Activated CD4-positive, alpha-beta T cell treated with anti-CD3 and anti-CD28 coated beads, Interleukin-2, amount 50 U/mL, for 1 hour (primary cell): ENCODE results near the gene PWP2.

ENCODE experiments used
- DNase-seq: peaks from one replicate; pipeline ENCODE4 v3.0.0-alpha.2; 2020

Gene PWP2

DNA sequence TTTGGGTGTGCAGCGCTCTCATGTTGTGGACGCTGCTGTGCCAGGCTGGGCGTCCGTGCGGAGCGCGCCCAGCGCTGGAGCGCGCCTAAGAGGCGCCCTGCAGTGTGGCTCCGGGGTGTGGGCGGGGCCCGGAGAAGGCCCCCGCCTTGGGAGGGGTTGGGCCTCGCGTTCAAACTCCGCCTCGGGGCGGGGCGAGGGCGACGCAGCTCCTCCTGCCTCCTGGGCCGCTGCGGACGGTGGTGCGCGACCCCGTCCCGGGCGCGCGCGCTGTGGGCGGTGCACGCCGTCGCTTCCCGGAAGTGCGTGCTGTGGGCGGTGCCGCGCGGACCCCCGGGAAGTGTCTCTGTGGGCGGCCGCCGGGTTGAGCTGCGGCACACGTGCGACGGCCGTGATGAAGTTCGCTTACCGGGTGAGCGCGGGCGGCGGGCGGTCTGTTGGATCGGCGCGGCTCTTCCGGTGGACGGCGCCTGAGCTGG lies at the start of gene PWP2:
PWP2 (plus strand) TSS at position 374 of the 476 bp plus-strand sequence; CDS start at position 392, 18 bp downstream.
- DNase-seq = peak; percentile 35

DNA sequence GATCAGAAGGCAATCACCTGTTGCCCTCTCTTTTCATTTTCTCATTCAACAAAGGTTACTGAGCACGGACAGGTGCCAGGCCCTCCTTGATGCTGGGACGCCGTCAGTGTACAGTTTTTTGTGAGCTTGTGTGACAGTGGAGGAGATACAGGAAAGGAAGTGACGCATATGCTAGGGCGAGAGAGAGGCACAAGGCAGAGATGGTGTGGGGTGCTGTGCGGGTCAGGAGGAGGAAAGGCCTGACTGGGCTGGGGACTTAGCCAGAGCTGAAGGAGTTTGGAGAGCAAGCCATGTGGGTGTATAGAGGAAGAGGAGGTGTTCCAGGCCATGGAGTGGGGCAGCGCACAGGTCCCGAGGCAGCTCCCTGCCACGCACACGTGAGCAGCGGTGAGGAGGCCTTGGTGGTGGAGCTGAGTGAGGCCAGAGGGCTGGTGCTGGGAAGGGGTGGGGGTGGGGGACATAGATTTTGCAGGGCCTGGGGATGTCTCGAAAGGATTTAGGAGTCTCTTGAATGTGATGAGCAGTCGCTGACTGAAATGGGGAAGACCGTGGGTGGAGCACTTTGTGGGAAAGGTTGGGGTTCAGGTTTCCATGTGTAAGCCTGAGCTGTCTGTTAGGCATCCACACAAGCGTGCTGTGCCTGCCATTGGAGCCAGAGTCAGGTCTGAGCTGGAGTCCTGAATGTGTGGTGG lies 49.1 kb upstream of the PWP2 start:
- DNase-seq = peak; percentile 29

DNA sequence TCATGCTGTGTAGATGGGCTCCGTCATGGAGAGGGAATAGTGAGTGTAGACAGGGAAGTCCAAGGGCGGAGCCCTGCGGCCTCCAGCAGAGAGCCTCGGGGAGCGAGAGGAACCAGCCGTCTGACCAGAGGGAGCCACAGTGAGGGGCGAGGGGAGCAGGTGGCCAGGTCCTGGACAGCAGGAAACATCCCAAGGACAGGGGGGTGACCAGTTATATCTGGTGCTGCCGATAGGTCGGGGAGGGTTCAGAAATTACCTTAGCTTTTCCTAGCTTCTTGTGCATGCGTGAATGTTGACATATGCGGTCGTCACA lies 48.6 kb upstream of the PWP2 start:
- DNase-seq = no peak

DNA sequence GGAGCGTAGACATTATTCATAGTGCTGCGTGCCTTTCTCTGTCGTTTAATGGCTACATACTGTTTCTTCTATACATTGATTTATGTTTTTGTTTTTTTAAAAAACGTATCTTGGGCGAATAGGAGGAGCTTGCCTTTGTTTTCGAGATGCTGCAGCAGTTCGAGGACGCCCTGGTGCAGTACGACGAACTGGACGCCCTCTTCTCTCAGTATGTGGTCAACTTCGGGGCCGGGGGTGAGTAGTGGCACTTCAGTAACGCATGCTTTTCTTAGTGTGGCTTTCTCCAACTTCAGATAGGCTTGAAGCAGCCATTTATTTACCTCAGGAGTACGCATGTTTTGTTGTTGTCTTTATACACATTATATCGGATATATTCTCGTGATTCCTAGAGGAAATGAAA lies 48.2 kb upstream of the PWP2 start:
- no peak for DNase-seq

DNA sequence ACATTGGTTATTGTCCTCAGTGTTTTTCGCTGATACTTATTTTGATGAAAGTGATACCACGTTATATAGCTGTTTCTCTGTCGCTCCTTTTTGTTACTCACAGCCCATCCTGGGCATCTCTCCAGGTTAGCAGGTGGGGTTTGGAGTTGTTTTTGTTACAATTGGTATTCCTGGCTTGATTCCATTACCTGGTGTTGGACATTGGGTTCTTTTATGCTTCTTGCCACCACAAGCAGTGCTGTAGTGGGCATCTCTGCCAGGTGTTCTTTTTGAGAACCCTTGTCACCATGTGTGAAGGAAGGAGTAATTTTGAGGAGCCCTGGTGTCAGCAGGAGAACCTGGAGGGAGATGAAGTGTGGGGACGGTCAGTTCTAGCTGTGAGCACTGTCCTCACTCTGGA lies 47.5 kb upstream of the PWP2 start:
- DNase-seq = no peak

DNA sequence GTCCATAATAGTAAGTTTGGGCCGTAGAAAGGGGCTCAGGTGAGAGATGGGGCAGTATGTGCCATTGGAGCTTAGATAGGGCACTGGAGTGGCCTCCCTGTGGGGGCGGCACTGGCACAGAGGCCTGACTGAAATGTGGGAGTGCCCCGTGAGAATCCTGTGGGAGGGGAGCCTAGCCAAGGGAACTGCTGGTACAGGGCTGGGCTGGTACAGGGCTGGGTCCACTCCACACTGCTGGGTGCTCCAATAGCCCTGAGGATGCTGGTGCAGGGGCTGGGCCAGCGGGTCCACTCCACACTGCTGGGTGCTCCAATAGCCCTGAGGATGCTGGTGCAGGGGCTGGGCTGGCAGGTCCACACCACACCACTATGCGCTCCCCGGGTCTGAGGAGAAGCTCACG lies 44.8 kb upstream of the PWP2 start:
- no peak for DNase-seq

DNA sequence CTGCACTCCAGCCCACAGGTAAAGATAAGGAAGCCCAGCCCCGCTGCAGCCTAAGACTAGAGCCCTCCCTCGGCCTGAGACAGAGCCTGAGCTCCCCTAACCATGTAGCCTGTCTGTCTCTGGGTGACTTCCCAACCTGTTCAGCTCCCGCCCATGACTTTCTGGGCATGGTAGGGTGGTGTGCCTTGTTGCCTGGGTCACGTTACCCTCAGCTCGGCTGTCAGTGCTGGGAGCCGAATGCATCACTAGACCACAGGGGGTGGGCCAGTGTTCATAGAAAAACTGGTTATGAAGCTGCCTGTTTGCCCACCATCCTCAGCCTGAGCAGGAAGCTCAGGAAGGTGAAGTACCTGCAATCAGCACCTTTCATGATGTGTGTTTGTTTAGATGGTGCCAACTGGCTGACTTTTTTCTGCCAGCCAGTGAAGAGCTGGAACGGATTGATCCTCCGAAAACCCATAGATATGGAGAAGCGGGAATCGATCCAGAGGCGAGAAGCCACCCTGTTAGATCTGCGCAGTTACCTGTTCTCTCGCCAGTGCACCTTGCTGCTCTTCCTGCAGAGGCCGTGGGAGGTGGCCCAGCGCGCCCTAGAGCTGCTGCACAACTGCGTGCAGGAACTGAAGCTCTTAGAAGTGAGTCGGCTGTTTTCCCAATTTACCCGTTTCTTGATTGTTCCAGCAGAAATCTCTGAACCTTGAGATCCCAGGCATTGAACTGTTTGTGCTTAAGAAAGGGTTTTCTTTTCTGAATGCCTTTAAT lies 43.9 kb upstream of the PWP2 start:
- no peak for DNase-seq

DNA sequence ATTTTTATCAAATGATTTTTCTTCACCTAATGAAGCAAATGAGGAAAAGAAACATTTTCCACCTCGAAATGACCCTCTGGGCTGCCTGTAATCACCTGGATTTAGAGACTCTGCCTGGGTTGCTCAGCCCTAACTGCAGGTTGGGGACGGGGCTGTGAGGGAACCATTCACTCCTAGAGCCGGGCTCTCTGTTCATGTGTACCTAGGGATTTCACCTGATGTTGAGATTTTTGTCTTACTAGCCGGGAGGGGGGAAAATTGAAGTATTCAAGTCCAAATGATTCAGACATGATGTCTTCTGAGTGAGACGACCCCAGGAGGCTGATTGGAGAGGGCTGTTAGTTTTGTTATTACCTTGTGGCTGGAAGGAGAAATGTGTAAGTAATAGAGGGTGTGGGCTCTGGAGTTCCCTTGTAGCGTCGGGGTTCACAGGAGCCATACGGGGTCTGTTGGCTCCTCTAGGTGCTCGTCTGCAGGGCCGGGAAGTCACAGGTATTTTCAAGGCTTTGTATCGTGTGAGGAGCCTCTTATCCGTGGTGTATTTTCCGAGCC lies 42.3 kb upstream of the PWP2 start:
- no peak for DNase-seq

DNA sequence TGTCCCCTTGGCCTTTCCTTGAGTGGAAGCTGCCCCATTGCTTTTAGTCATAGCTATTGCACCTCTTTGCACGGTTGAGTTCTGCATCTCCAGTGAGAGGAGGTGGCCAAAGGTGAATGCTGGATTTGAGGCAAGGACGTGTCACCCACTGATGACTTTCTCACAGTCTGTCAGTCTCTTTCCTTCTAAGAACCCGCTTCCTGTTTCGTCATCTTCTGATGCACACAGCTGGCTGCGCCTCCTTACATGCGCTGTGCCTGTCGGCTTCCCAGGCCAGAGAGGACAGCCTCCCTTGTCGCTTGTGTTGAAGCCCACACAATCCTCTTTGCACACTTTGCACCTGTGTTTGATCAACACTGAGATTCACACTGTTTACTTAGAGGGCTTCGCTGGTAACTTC lies 41.8 kb upstream of the PWP2 start:
- DNase-seq = peak; percentile 77

DNA sequence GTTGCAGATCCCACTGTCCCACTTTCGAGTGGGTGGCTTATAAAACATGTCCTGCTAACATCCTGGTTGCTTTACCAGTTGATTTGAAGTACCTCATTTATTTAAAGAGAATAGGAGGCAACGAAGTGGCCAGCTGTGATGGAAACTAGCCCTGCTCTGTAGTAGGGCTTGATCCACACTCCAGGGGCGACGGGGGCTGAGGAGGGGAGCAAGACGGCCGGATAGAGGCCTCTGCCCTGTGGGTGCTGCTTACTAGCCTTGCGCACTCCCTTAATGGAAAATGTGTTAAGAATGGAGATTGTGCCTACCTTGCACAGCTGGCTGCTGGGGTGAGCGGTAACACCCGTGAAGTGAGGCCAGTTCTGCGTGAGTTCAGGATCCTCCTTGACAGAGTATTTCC lies 41.1 kb upstream of the PWP2 start:
- DNase-seq = no peak

DNA sequence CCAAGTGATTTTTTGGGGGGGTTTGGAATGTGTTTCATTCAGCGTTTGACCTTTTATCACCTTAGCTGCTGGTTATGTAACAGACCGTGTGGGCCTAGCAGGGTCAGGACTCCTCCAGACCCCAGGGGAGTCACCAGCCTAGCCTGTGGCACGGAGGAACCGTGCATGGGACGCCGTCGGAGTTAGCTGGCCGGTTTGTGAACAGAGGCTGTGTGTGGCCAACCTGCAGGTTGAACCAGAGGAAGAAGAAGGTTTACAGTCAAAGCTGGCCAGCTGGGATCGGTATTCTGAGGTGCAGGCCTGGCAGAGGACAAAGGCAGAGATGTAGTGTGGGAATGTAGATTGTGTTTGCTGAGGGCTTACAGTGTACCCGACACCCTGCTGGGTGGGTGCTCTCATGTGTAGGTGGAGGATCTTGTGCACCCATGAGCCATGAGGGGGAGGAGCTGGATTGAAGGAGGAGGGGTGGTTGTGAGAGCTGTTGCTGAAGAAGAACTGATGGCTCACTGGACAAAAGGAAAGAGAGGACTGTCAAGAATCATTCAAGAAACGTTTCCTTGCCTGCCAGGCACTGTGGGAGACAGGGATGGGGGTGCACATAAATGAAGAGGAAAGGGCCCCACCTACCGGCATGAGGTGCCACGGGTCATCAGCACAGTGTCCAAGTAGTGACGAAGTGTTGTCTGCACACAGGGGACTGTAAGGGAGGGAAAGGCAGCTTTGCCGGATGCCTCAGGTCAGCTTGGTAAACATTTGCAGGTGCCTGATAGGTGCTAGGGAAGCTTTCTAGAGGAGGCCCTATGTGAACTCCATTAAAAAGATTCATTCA lies 40.0 kb upstream of the PWP2 start:
- no peak for DNase-seq

DNA sequence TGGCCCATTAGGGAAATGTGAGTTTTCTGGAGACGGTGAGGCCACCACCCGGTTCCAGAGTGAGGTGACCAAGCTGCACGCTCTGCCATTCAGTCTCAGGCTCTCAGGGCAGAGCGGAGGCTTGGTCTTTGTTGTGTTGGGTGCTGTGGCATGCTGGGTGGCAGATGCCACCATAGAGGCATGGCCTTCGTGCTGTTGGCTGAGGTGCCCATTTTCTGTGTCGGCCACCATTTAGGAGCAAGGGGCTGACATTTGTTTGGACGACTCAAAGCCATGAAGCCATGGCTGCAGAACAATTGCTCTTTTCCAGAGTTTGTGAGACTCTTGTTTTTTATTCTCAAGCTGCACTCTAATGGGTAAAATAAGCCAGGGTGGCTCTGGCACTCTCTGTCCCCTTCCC lies 36.8 kb upstream of the PWP2 start:
- DNase-seq = no peak

DNA sequence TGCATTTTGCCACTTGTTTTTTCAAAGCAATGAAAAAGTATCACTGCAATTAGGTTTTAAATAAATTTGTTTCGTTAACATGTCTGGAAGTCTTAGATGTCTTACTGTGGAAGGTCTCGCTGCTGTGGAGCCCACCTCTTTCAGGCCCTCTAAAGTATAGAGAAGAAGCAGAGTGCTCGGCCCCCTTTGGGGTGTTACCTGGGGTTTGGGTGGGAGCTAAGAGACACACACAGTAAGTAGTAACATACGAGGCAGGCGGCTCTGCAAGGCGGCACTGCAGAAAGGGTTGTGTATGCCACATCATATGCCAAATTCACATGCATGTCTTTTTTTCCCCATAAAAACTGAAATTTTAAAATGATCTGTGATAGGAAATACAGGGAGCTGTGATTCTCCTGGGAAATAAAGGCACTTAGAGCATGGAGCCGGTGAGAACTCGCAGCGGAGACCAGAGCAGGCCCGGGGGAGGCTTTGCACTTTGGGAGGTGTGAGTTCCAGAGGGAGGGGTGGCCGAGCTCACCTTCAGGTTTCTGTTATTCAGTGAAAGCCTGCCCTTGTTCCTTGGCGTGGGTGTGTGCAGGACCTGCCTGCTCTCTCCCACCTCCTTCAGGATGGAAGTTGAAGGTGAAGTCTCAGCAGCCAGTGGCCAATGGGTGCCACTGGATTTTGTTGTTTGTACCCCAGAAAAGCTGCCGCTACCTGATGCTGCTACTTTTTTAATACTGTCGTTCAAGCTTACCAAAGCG lies 35.7 kb upstream of the PWP2 start:
- DNase-seq = no peak

DNA sequence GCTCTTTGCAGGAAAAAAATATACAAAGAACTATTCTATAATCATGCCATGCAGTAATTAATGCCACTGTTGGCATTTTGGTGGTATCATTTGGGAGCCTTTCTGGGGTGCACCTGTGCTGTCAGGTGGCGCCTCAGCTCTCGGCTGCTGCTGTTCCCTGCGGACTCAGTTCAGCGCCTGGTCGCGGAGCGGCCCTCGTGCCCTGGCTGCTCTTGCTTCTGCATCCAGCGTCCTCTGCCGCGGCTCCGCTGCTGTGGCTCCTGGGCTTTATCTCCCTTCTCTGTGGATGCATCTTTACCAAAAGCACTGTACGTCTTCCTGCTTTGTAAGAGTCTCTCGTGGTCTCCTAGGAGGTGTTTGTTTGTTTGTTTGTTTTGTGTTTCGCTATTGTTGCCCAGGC lies 35.1 kb upstream of the PWP2 start:
- DNase-seq = no peak

DNA sequence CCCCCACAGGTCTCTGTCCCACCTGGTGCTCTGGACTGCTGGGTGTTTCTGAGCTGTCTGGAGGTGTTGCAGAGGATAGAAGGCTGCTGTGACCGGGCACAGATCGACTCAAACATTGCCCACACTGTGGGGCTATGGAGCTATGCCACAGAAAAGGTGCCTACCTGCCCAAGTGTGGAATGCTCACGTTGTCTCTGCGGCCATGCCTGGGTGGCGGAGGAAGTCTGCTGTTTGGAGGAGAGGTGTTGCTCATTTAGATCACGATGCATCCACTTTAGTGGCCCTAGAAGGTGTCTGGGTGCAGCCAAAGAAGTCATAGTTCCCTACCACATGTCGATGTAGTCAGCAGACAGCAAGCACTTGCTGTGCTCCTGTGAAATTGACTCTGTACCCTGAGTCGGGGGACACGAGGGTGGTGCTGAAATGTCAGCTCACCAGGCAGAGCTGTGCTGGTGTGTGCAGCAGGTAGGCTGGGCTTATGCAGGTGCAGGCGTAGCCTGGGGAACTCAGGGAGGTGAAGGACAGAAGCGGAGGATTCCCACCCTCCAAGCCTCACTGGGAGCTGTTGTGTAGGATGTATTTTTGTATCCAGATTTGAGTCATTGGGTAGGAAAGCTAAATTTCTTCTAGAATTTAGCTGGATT lies 32.8 kb upstream of the PWP2 start:
- DNase-seq = no peak

DNA sequence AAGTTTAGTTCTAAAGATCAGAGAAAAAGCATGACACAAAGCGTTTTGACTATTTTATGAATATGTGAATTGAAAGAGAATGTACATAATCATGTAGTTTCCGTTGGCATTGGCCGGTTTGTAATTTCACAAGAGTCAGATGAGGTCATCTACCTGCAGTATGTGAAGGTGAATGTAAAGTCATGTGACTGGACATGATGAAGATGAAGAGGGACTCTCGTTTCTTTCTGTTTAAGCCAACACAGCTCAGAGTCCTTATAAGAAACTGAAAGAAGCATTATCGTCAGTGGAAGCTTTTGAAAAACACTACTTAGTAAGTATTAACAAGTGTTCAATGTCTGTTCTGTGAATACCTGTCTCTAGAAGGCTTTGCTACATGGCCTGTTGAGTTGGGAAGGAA lies 30.9 kb upstream of the PWP2 start:
- DNase-seq = no peak

DNA sequence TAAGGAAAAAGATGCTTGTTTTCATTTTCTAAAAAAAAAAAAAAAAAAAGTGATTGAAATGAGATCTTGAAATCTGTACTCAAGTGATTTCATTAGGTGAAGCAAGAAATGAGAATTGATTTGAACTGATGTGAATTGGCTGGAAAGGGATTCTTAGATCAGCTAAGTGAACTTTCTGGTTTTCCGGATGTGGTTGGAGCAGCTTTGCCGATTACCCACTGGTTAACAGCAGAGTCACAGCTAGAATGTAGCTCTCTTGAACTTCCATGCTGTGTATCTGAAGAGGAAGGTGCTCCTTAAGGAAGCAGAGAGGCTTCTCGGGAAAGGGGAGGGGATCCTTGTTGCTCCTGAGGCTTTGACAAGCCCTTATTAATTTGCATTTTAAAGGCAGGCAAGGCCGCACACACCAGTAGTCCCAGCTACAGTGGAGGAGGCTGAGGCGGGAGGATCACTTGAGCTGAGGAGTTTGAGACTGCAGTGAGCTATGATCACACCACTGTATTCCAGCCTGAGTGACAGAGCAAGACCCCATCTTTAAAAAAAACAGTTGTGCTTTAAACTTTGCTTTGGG lies 28.7 kb upstream of the PWP2 start:
- DNase-seq = no peak

DNA sequence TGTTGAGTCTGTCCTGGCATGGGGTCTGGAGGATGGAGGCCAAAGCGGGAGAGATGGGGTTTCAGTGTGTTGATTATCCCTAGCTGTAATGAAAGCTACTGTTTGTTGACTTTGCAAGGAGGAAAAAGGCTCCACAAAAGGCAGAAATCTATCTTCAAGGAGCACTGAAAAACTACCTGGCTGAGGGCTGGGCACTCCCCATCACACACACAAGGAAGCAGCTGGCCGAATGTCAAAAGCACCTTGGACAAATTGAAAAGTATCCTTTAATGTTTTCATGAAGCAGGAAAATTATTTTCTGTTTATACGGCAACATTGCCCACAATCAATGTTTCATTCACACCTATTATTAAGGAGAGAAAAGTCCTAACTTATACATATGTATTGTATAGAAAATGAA lies 27.8 kb upstream of the PWP2 start:
- no peak for DNase-seq

DNA sequence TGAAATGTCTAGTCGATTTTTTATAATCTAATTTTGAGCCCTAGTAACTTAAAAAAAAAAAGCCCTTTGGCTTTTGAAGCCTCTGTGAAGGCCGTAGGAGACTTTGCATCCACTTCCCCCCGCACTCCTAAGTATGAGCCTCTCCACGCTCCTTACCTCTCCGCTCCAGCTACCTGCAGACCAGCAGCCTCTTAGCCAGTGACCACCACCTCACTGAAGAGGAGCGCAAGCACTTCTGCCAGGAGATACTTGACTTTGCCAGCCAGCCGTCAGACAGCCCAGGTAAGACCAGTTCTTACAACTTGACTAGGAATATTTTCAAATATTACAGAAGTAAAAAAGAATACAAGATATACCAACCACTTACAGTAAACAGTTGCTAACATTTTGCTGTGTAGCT lies 27.4 kb upstream of the PWP2 start:
- DNase-seq = no peak

DNA sequence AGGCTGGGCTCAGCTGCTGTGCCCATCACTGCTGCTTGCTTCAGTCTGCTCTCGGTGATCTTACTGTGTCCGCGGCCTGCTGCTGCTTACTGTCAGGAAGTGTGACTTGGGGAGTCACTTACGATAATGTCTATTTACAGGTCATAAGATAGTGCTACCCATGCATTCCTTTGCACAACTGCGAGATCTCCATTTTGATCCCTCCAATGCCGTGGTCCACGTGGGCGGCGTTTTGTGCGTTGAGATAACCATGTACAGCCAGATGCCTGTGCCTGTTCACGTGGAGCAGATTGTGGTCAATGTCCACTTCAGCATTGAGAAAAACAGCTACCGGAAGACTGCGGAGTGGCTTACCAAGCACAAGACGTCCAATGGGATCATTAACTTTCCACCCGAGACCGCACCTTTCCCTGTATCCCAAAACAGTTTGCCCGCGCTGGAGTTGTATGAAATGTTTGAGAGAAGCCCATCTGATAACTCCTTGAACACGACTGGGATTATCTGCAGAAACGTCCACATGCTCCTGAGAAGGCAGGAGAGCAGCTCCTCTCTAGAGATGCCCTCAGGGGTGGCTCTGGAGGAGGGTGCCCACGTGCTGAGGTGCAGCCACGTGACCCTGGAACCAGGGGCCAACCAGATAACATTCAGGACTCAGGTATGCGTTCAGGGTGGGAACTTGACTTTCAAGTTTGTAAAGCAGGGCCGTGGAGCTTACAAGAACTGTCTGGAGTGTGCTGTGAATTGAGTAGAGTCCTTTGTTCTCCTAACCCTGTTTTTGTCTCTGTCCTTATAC lies 24.4 kb upstream of the PWP2 start:
- DNase-seq = no peak
